RPMI8226 (cell line): ENCODE results near the gene EVA1C.
"Not testable (repeated sequence)": the region's sequence is repeated elsewhere in the genome, so short reads cannot be mapped to it uniquely, and the experiment has no call there.

Experiments used
- DNase-seq: peaks from one replicate; pipeline ENCODE4 v3.0.0-alpha.2; 2015

Gene EVA1C

DNA sequence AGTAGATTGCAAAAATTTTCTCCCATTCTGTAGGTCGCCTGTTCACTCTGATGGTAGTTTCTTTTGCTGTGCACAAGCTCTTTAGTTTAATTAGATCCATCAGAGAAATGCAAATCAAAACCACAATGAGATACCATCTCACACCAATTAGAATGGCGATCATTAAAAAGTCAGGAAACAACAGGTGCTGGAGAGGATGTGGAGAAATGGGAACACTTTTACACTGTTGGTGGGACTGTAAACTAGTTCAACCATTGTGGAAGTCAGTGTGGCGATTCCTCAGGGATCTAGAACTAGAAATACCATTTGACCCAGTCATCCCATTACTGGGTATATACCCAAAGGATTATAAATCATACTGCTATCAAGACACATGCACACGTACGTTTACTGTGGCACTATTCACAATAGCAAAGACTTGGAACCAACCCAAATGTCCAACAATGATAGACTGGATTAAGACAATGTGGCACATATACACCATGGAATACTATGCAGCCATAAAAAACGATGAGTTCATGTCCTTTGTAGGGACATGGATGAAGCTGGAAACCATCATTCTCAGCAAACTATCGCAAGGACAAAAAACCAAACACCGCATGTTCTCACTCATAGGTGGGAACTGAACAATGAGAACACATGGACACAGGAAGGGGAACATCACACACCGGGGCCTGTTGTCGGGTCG, 21.8 kb upstream of the EVA1C start:
- not testable (repeated sequence) for DNase-seq

GRCh38 chr21:32391755-32392154, 20.8 kb upstream of the EVA1C start:
- no peak for DNase-seq

GRCh38 chr21:32392299-32392879, 20.1 kb upstream of the EVA1C start:
- peak; percentile 23 for DNase-seq

- peak; percentile 94 for DNase-seq
Measured at GRCh38 chr21:32392880-32393676, 19.4 kb upstream of the EVA1C start, which contains the start of gene URB1. Gene URB1, minus strand, starts transcription at chr21:32393012. Its CDS starts 102 bp downstream, at chr21:32392910.

GRCh38 chr21:32393677-32394001, 18.9 kb upstream of the EVA1C start:
- DNase-seq, result no peak

DNA sequence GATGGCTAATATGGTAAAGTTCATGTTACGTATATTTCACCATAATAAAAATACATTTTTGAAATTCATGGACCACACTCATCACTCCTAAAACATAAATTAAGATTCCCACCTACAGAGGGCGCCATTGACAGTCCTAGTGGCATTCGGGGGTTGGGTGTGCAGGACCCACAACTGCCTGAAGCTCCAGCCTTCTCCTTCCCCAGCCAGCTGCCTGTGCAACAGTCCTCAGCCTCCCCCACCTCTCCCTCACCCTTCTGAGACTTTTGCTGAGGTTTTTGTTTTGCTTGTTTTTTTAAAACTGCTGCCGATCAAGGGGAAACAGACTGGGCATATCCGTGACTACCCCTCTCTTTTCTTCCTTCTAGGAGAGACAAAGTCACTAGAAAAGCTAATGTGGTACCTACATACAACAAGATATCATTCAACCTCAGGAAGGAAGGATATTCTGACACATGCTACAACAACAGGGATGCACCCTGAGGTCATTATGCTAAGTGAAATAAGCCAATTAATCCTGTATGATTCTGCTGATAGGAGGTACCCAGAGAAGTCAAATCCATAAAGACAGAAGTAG, 9.2 kb upstream of the EVA1C start:
- peak; percentile 85 for DNase-seq

DNA sequence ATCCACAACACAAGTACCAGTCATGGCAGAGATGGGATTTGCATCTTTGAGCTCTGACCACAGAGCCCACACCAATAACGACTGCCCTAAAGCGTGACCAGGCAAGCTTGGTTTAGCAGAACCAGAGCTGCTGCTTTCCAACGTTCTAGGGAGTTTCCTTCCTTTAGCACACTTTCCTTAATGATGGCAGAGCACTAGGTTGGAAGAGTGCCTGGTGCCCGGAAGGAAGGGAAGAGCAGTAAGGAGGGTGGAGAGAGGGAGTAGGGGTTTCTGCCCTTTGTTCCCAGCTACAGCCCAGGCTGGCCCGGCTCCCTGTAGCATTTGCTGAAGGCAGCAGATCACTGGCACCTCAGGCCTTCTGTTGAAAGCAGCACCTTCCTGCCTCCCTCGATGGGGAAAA, 6.1 kb upstream of the EVA1C start:
- no peak for DNase-seq

DNA sequence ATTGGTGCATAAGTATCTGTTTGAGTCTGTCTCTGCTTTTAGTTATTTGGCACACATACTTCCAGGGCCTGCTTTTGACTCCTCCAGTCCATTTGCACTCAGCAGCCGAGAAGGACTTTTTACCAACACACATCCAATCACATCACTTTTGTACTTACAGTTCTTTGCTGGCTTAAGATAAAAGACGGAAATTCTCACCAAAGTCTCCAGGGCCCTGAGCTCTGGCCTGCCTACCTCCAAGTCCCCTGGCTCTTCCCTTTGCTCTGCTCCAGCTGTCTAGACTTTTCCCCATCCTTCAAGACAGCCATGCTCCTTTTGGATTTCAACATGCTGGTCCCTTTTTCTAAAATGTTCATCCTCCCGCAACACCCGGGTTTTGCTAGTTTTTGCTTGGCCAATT, 2.2 kb upstream of the EVA1C start:
- no peak for DNase-seq

GRCh38 chr21:32410916-32411315, 1.6 kb upstream of the EVA1C start:
- DNase-seq, result no peak

DNA sequence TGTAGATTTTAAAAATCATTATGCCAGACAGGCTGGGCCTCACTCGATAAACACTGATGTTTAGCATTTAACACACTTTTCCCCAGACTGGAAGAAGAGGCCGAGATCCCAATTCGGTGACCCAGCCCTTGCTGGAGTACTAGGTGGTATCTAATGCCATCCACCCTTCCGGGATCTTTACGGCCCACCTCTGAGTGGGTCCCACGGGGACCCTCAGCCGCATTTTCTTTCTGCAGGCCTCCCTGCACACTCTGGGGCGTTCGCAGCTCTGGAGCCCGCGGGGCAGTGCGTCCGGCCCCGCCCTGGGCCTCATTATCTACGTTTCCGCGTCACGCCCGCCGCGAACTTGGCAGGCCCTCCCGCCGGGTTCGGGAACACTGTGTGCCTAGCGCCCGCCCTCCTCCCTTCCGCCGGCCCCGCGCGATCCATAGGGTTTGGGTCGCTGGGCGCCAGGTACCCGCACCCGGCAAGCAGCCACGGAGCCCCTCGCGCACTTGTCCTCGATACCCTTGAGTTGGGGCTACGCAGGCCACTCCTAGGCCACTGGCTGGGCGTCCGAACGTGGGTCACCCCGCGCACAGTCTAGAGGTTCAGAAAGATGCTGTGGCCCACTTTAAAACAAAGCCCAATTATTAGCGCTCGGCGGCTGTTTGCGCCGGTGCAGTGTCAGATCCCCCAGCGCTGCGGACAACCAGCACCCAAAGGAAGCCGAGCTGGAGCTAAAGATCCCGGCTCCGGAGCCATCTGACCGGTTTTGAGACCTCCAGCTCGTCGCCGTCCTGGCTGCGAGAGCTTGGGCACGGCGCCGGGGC, 950 bp upstream of the EVA1C start:
- no peak for DNase-seq

DNA sequence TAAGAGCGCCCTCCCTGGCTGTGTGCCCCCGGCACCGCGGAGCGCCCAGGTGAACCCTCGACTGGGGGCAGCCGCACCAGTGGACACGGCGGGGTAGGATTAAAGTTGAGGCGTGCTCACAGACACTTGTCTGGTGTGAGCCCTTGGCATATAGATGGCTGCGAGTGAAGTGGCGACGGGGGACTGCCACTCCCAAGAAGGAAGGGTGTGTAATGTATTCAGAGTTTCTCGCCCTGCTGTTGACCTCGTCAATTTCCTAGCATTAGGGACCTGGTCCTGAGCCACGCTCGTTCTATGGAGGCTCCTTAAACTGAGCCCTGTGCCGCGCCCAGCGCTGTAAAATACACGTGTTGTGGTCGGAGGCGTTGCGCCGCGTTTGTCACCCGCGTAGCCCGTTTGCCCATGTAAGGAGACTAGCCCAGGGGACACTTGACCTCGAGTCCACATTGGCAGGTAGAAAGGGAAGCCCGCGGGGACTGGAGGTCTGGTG, 554 bp downstream of the EVA1C start:
- no peak for DNase-seq

DNA sequence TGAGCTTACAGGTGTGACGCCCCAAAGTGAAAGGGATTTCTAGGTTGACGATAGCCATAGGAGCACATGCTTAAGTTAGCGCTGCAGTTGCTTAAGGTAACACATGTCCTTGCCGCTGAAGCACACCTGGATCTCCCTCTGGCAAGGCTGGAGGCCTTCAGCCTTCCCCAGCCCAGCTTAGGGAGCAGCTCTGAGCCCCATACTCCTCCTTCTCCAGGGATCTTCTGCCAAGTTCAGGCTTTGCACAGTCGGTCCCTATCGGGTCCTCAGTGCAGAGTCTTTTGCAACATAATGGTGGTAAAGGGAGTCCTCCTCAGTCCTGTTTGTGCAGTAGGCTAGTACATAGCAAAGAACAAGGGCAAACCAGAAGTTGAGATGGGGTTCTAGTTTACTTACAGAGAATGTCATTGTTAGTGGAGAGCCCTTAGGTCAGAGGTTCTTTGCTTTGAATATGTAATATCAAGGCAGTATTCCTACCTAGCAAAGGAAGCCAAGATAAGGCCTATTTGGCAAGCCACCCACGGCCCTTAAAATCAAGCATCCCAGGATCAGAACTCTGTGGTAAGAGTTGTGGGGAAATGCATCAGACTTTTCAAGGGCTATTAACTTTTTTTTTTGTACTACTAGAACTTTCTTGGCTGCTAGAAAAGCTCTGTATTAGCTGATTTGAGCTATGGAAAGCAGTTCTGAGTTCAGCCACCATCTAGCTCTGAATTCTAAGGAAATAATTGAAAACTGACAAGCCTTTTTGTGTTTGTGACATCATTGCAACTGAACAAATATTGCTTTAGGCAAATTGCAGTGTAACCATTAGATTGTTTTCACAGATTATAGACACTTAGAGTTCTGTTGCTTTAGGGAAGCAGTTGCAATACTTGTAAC, 1.4 kb downstream of the EVA1C start:
- no peak for DNase-seq

DNA sequence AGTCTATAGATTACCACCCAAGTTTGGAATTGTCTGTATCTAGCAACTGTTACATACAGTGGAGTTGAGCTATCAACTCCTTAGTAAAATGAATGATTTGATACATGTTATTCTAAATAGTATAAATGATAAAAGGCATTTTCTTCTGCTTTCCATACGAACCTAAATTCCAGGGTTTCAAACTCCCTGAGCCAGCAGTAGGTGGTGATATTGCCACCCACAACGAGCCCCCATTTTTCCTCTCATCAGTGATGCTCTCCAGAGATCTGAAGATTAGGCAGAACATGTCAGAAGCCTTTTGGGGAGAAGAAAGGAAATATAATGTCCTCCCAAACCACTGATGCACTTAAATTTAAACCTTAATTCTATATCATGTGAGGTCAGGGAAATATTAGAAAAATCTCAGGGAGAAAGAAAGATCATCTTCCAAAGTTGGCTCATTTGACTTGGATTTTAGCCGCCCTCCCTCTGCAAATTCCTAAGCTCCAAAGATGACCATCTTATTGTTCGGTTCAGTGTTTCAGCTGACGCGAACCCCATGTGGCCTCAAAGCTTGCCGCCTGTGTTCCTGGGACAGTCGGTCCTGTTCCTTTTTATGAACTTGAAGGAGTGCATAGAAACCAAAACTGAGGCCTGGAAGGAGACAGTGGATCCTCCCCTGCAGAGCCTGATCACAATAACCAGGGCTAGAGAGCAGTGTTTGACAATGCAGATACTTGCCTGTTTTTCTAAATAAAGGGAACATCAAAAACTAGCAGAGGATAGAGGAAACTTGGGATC, 2.3 kb downstream of the EVA1C start:
- no peak for DNase-seq

DNA sequence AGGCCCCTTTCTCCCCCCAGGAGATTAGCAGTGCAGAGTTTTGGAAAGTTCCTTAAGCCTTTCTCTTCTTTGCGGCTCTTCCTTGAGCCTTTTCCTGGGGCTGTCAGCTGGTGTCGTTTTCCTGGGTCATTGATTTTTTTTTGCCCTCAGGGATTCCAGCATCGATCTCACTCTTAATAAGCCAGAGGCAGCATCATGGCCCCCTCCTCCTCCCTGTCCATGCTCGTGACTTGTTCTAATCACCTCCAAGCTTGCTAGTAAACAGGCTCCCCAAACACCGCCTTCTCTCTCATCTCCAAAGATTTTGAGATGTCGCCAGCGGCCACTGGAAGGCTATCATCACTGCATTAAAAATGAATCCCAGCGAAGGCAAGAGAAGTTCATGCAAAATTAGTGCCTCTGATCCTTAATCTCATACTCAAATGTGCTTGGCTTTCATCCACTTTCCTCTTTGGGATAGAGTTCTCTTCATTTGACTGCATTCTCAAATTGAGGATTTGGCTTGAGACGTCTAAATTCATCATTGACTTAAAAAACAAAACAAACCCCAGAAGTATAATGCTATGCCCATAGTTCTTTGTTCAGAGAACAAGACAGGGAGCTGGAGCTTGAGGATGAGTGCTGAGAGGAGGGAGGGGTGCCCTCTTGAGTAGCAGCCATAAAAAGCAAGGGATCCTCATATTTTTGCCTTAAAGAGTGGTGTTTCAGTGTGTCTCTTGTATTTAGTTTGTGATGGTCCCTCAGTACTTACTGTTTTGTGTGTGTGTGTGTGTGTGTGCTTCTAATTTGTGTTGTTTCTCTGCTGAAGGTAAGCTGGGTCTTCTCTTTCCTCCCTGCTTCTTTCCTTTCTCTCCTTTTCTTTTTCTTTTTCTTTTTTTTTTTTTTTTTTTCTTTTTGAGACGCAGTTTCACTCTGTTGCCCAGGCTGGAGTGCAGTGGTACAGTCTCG, 3.2 kb downstream of the EVA1C start:
- no peak for DNase-seq

- DNase-seq, result no peak
Measured at GRCh38 chr21:32418146-32418545, 5.6 kb downstream of the EVA1C start.

DNA sequence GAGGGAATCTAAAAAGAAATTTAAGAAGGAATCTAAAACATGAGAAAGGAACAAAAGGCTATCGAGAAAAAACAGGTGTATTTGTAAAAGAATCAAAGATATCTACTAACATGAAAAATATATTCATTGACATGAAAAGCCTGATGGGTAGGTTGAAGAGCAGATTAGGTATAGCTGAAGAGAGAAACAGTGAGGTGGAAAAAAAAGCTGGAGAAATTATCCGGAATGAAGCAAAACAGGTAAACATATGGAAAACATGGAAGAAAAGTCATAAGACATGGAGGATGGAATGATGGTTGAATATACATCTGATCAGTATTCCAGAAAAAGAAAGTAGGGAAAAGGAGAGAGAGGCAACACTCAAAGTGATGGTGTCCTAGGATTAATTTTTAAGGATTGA, 9.6 kb downstream of the EVA1C start:
- DNase-seq, result no peak

DNA sequence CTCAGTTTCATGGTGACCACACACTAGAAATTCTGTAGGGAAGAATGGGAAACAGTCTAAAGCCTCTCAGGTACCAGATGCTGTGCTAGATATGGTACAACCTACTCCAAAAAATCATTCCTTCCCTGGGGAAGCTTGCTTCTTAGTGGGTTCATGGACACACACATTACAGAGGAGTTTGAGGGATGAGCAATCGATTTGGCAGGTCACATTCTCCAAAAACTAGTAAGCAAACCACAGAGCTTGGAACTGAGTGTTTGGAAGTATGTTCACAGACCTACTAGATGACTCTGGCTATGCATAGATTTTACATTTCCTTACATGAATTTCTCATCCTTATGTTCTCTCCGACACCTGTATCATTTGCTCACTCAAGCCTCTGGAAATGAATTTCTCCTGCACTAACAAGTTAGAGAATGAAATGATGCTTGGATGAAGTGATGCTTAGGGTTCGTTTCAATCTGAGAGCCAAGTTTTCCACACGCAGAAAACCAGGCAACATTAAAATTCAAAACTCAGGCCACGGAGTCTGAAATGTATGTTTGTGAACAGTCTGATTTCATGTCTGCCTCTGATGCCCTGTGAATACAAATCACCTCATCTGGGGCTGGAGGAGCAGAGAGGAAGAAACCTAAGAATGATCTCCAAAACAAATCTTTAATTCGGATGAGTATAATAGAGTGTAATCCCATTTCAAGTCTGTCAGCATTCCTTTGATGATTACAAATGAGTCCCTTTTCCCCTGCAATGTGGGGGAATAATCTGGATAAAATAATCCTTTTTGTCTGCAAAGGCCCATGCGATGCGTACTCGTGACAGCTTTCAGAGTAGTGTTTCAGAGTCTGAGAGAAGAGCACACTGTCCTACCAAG, 11.0 kb downstream of the EVA1C start:
- no peak for DNase-seq

DNA sequence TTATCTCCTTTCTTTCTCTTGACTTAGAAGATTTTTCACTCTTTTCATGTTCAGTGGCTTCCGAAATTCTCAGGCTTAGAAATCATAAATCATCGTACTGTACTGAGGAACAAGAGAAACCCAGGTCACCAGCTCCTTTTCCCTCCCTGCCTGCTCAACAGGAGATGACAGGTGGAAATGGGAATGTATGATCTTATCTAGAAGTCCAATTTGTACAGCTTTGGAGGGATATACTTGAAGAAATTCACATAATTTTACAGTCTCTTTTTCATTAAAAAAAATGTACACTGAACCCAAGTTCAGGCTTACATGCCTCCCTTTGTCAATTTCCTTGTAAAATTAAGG, 11.7 kb downstream of the EVA1C start:
- DNase-seq, result no peak

- no peak for DNase-seq
Measured at GRCh38 chr21:32424674-32425073, 12.2 kb downstream of the EVA1C start.
